HFFc6 (cell line): ENCODE data around the gene NFE2L3. TPM values are rescaled to one million over a fixed set of nuclear protein-coding genes. Genes with fewer than 3 reads are reported as not detected.

ENCODE experiments used
- DNase-seq: peaks from one replicate; pipeline ENCODE4 v3.0.0-alpha.2; 2018
- H3K27ac Mint-ChIP-seq: 2 replicates; pipeline ENCODE4 v1.8.0; 2020; ENCODE audit warnings: mild to moderate bottlenecking, mixed read lengths
- H3K27me3 Mint-ChIP-seq: 2 replicates; pipeline ENCODE4 v1.8.0; 2021; ENCODE audit warnings: mild to moderate bottlenecking, moderate library complexity, mixed read lengths; ENCODE audit not compliant: insufficient read depth
- H3K36me3 Mint-ChIP-seq: 2 replicates; pipeline ENCODE4 v1.8.0; 2021; ENCODE audit warnings: low read depth, mixed read lengths
- H3K4me1 Mint-ChIP-seq: 2 replicates; pipeline ENCODE4 v1.8.0; 2020; ENCODE audit warnings: low read depth, mixed read lengths
- H3K4me3 Mint-ChIP-seq: 2 replicates; pipeline ENCODE4 v1.8.0; 2020; ENCODE audit warnings: mild to moderate bottlenecking, moderate library complexity, mixed read lengths
- H3K9me3 Mint-ChIP-seq: 2 replicates; pipeline ENCODE4 v1.8.0; 2020; ENCODE audit warnings: mild to moderate bottlenecking, mixed read lengths
- CTCF ChIP-seq: fragments of 200-600 bp; sonication (generic); IDR thresholded peaks from 2 replicates; pipeline ENCODE4 v1.5.0; 2021; ENCODE audit warnings: antibody characterized with exemption, mild to moderate bottlenecking
- total RNA-seq, 6 experiments: library from RNA; stranded (reverse); fragmentation: NEBNext Ultra II Directional; extraction: Animal tissue kit (Norgen Biotek cat#: 25700); gene quantifications; 2 replicates in 1 of 6; 3 replicates in 5 of 6; pipeline ENCODE4 v1.2.3, GENCODE V29; 2021

NFE2L3 gene
- total RNA-seq, 6 experiments from 2014 or later = 2.3 to 6.5 (median 2.7) TPM

- TF ChIP-seq CTCF = no peak
- Mint-ChIP-seq H3K9me3 (peaks cover 11% of the 10 kb centered on the region), H3K4me3 (peak overlapping the region; percentile 100), H3K27ac (peak overlapping the region; percentile 100), H3K36me3 (peaks cover 76% of the 10 kb centered on the region), H3K4me1 (peaks cover 49% of the 10 kb centered on the region), H3K27me3 (peaks cover 22% of the 10 kb centered on the region)
- DNase-seq = peak; percentile 55
Measured at GRCh38 chr7:26200038-26200443, 48.0 kb downstream of the NFE2L3 start.

GRCh38 chr7:26200444-26201246 lies 48.6 kb downstream of the NFE2L3 start, which contains the start of gene HNRNPA2B1:
Gene HNRNPA2B1 (minus strand): TSS chr7:26200746. CDS start chr7:26200577, 169 bp downstream.
- Mint-ChIP-seq H3K36me3 (peaks cover 76% of the 10 kb centered on the region), H3K9me3 (peaks cover 11% of the 10 kb centered on the region), H3K4me3 (peak within 1 kb of the TSS; percentile 100), H3K27ac (peak within 1 kb of the TSS; percentile 100), H3K4me1 (peaks cover 49% of the 10 kb centered on the region), H3K27me3 (peaks cover 22% of the 10 kb centered on the region)
- 0 out of 2 replicates have a peak, but pooled peaks have one; percentile 3 for TF ChIP-seq CTCF
- DNase-seq = peak; percentile 92

GRCh38 chr7:26201247-26202018 lies 49.4 kb downstream of the NFE2L3 start, which contains the start of gene CBX3:
Gene CBX3 (plus strand): TSS chr7:26201745. CDS start chr7:26202999, 1,254 bp downstream.
- no peak; the same call in 1 of the 2 replicates for TF ChIP-seq CTCF
- peaks cover 49% of the 10 kb centered on the region for H3K4me1 Mint-ChIP-seq
- peak; percentile 46 for DNase-seq
- H3K36me3 Mint-ChIP-seq = peaks cover 74% of the 10 kb centered on the region
- H3K27ac Mint-ChIP-seq = peak within 1 kb of the TSS; percentile 100
- peaks cover 22% of the 10 kb centered on the region for H3K27me3 Mint-ChIP-seq
- peak within 1 kb of the TSS; percentile 100 for H3K4me3 Mint-ChIP-seq
- H3K9me3 Mint-ChIP-seq = peaks cover 11% of the 10 kb centered on the region

- no peak for DNase-seq
- Mint-ChIP-seq H3K4me3 (peak overlapping the region; percentile 100), H3K27me3 (peaks cover 20% of the 10 kb centered on the region), H3K36me3 (peaks cover 73% of the 10 kb centered on the region), H3K4me1 (peaks cover 48% of the 10 kb centered on the region), H3K9me3 (peaks cover 11% of the 10 kb centered on the region), H3K27ac (peak overlapping the region; percentile 88)
- TF ChIP-seq CTCF = 0 out of 2 replicates have a peak, but pooled peaks have one; percentile 18
Measured at GRCh38 chr7:26202019-26202990, 50.3 kb downstream of the NFE2L3 start.
